PFSK-1 (cell line): ENCODE data around the gene ENOPH1.

Experiments
- FOXP2 ChIP-seq: optimal IDR thresholded peaks from 2 replicates; pipeline ENCODE3; 2011; ENCODE audit warnings: borderline replicate concordance, control low read depth, inconsistent platforms; ENCODE audit not compliant: insufficient read depth; ENCODE audit errors: extremely low read length, extremely low read depth
- POLR2AphosphoS5 ChIP-seq: IDR thresholded peaks from 2 replicates; pipeline ENCODE4 v1.6.1; 2012; ENCODE audit warnings: low read depth, mild to moderate bottlenecking, control low read depth, low read length, moderate library complexity
- REST ChIP-seq, 2 experiments: IDR thresholded peaks; 2 replicates each; pipeline versions ENCODE4 v1.6.1 to v1.8.0; 2011 to 2012; ENCODE audit warnings: low read depth in 2 of 2, low read length in 2 of 2, control low read depth in 1 of 2, inconsistent platforms in 1 of 2, mild to moderate bottlenecking in 1 of 2, moderate library complexity in 1 of 2; ENCODE audit not compliant: insufficient read depth in 1 of 2
- SIN3A ChIP-seq: IDR thresholded peaks from 2 replicates; pipeline ENCODE4 v1.6.1; 2012; ENCODE audit warnings: mild to moderate bottlenecking, low read length, moderate library complexity, borderline replicate concordance; ENCODE audit not compliant: insufficient read depth
- TAF1 ChIP-seq: IDR thresholded peaks from 2 replicates; pipeline ENCODE4 v1.6.1; 2012; ENCODE audit warnings: low read length, control low read depth, borderline replicate concordance; ENCODE audit not compliant: insufficient read depth

Gene ENOPH1

GRCh38 chr4:82482387-82482786 is 52.0 kb downstream of the ENOPH1 start:
- no peak for TF ChIP-seq FOXP2
- no peak for TF ChIP-seq TAF1
- no peak for TF ChIP-seq POLR2AphosphoS5
- TF ChIP-seq SIN3A, result no peak
- TF ChIP-seq REST (IDR thresholded peaks at IDR 0.05; ENCODE audit: insufficient read depth in 1 of 2, low read depth in 2 of 2, low read length in 2 of 2), result no peak

GRCh38 chr4:82484996-82485783 is 54.8 kb downstream of the ENOPH1 start:
- TF ChIP-seq TAF1 (no peak), POLR2AphosphoS5 (no peak), SIN3A (no peak), FOXP2 (no peak), REST (IDR thresholded peaks at IDR 0.05; ENCODE audit: insufficient read depth in 1 of 2, low read depth in 2 of 2, low read length in 2 of 2) (no peak)

- no peak for TF ChIP-seq REST (IDR thresholded peaks at IDR 0.05; ENCODE audit: insufficient read depth in 1 of 2, low read depth in 2 of 2, low read length in 2 of 2)
- no peak for TF ChIP-seq FOXP2
- TF ChIP-seq POLR2AphosphoS5, result no peak
- no peak for TF ChIP-seq TAF1
- TF ChIP-seq SIN3A, result no peak
These were observed 58.7 kb downstream of the ENOPH1 start for GRCh38 chr4:82489076-82489475.

GRCh38 chr4:82489987-82490386 is 59.6 kb downstream of the ENOPH1 start:
- no peak for TF ChIP-seq POLR2AphosphoS5
- TF ChIP-seq TAF1, result no peak
- TF ChIP-seq FOXP2, result no peak
- no peak for TF ChIP-seq REST (IDR thresholded peaks at IDR 0.05; ENCODE audit: insufficient read depth in 1 of 2, low read depth in 2 of 2, low read length in 2 of 2)
- no peak for TF ChIP-seq SIN3A
